HG02981 (cell line): Measurements from ENCODE around the gene TIAM2.
"Not testable (repeated sequence)": the region's sequence is repeated elsewhere in the genome, so short reads cannot be mapped to it uniquely, and the experiment has no call there.

Experiments
- ATAC-seq: cut with Tn5 transposase; IDR thresholded peaks from one replicate; pipeline ENCODE4 v1.9.1; 2021; ENCODE audit warnings: mild to moderate bottlenecking, moderate library complexity; ENCODE audit not compliant: unreplicated experiment

The TIAM2 gene

GRCh38 chr6:155187994-155188706 is 193.0 kb downstream of the TIAM2 start:
- no peak for ATAC-seq

GRCh38 chr6:155188707-155189496 is 193.8 kb downstream of the TIAM2 start:
- no peak for ATAC-seq

GRCh38 chr6:155190677-155191076 is 195.6 kb downstream of the TIAM2 start:
- ATAC-seq = no peak

GRCh38 chr6:155193526-155193925 is 198.4 kb downstream of the TIAM2 start:
- ATAC-seq = no peak

GRCh38 chr6:155194399-155194798 is 199.3 kb downstream of the TIAM2 start:
- no peak for ATAC-seq

GRCh38 chr6:155195903-155196302 is 200.8 kb downstream of the TIAM2 start:
- no peak for ATAC-seq

- ATAC-seq = no peak
These were observed 201.8 kb downstream of the TIAM2 start for GRCh38 chr6:155196911-155197310.

GRCh38 chr6:155197932-155198331 is 202.8 kb downstream of the TIAM2 start:
- ATAC-seq = no peak

GRCh38 chr6:155200012-155200411 is 204.9 kb downstream of the TIAM2 start:
- no peak for ATAC-seq

- ATAC-seq = peak; percentile 53
These were observed 206.5 kb downstream of the TIAM2 start for GRCh38 chr6:155201461-155202226.

- ATAC-seq = no peak
These were observed 212.1 kb downstream of the TIAM2 start for GRCh38 chr6:155207223-155207622.

- ATAC-seq = no peak
These were observed 217.0 kb downstream of the TIAM2 start for GRCh38 chr6:155212106-155212505.

- ATAC-seq = no peak
These were observed 217.7 kb downstream of the TIAM2 start for GRCh38 chr6:155212616-155213380.

- no peak for ATAC-seq
These were observed 218.7 kb downstream of the TIAM2 start for GRCh38 chr6:155213611-155214372.

GRCh38 chr6:155215906-155216305 is 220.8 kb downstream of the TIAM2 start:
- ATAC-seq = no peak

- ATAC-seq = no peak
These were observed 221.4 kb downstream of the TIAM2 start for GRCh38 chr6:155216312-155217046.

- ATAC-seq = not testable (repeated sequence)
These were observed 223.6 kb downstream of the TIAM2 start for GRCh38 chr6:155218711-155219110.

GRCh38 chr6:155219299-155219698 is 224.2 kb downstream of the TIAM2 start:
- ATAC-seq = no peak

GRCh38 chr6:155219858-155220301 is 224.8 kb downstream of the TIAM2 start:
- ATAC-seq = no peak
